Neural progenitor cell (in vitro differentiated cells): ENCODE measurements around the gene LRRK2.

ENCODE experiments used
- EZH2 ChIP-seq: fragments of 200-600 bp; sonication (generic); IDR thresholded peaks from 2 replicates; pipeline ENCODE4 v1.6.1; 2017; ENCODE audit warnings: antibody characterized with exemption, mild to moderate bottlenecking, moderate library complexity
- EZH2phosphoT487 ChIP-seq: fragments of 200-600 bp; sonication (generic); IDR thresholded peaks from 2 replicates; pipeline ENCODE4 v1.6.1; 2017; ENCODE audit warnings: antibody characterized with exemption
- TF ChIP-seq, protein P1 (sequence below): fragments of 200-600 bp; sonication (generic); IDR thresholded peaks from 2 replicates; pipeline ENCODE4 v1.5.1; 2017; ENCODE audit warnings: antibody characterized with exemption, mild to moderate bottlenecking

DNA sequence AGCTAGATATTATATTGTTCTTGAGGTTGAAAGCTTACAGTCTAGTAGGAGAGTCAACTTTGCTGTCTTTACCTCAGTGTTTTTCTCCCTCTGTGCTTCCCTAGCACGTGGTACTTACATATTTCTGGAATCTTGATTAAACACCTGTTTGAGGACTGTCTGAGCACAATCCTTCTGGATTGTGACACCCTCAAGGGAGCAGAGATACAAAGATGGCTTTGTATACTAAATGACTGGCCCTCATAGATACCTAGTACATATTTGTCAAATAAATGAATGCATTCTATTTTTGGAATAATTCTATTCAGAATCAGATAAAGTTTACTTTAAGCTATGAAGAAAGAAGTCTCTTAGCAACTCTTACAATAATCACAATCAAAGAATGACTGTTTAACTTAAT, 113.3 kb downstream of the LRRK2 start:
- no peak for TF ChIP-seq EZH2
- TF ChIP-seq, protein P1, sequence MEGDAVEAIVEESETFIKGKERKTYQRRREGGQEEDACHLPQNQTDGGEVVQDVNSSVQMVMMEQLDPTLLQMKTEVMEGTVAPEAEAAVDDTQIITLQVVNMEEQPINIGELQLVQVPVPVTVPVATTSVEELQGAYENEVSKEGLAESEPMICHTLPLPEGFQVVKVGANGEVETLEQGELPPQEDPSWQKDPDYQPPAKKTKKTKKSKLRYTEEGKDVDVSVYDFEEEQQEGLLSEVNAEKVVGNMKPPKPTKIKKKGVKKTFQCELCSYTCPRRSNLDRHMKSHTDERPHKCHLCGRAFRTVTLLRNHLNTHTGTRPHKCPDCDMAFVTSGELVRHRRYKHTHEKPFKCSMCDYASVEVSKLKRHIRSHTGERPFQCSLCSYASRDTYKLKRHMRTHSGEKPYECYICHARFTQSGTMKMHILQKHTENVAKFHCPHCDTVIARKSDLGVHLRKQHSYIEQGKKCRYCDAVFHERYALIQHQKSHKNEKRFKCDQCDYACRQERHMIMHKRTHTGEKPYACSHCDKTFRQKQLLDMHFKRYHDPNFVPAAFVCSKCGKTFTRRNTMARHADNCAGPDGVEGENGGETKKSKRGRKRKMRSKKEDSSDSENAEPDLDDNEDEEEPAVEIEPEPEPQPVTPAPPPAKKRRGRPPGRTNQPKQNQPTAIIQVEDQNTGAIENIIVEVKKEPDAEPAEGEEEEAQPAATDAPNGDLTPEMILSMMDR: no peak
- TF ChIP-seq EZH2phosphoT487: no peak
